ENCODE data around the gene C1QTNF1. TPM values are rescaled to one million over a fixed set of nuclear protein-coding genes. Genes with fewer than 3 reads are reported as not detected.

Gene C1QTNF1
- total and polyA plus RNA-seq, 9 of the 15 experiments (the other 6 are each of a cell fraction or from before 2014, with no cell fraction given) = 0.09 TPM; not detected in 8

- FAIRE-seq (no peak), ATAC-seq (no peak), DNase-seq (ENCODE audit: extremely low read depth in 1 of 4, low spot score in 3 of 4) (no peak)
- BruUV-seq (replicated peaks) = no TSS peak
- 97% methylated on average over 27 of the region's 34 CpGs for WGBS (ENCODE audit: insufficient coverage, low coverage, missing lambda C conversion rate)
- Histone ChIP-seq H3K27me3 (ENCODE audit: control insufficient read depth in 2 of 2, insufficient read depth in 2 of 2, low read length in 2 of 2) (no peaks in the 10 kb centered on the region), H3K4me1 (replicated peaks in 1 of 2; ENCODE audit: control insufficient read depth in 2 of 2, insufficient read depth in 2 of 2, low read length in 2 of 2) (peaks cover 4 to 30% of the 10 kb centered on the region in 2 experiments; a peak in 4 of 5 replicates), H4K20me1 (replicated peaks; ENCODE audit: control insufficient read depth, insufficient read depth, low read length) (0 out of 2 replicates have a peak, but pooled peaks cover 5% of the 10 kb centered on the region), H3K79me2 (ENCODE audit: control insufficient read depth, insufficient read depth, low read length) (no peaks in the 10 kb centered on the region), H3K4me3 (no peak overlapping the region), H2AFZ (ENCODE audit: low read depth, low read length) (no peak overlapping the region), H3K9me1 (ENCODE audit: control insufficient read depth, insufficient read depth, low read length) (peaks cover 3% of the 10 kb centered on the region), H3K4me2 (ENCODE audit: insufficient read depth, low read length) (no peak overlapping the region), H3K9me3 (replicated peaks; ENCODE audit: control insufficient read depth, insufficient read depth, low read depth, low read length) (no peaks in the 10 kb centered on the region), H3K27ac (ENCODE audit: extremely low read depth, low read depth, low read length) (no peak overlapping the region), H3K36me3 (ENCODE audit: control insufficient read depth, insufficient read depth, low read length) (peaks cover 90% of the 10 kb centered on the region; the same call in 2 of the 3 replicates), H3K9ac (ENCODE audit: insufficient read depth in 1 of 2, low read depth in 2 of 2, low read length in 2 of 2) (no peak overlapping the region)
- in situ Hi-C loops (cut with MboI) = no loop called here
- TF ChIP-seq FOXJ2 (tag; IDR thresholded peaks at IDR 0.05) (no peak), HMGN3 (IDR thresholded peaks at IDR 0.05; ENCODE audit: borderline replicate concordance, extremely low read depth, insufficient read length, low read depth, low read length) (peak; percentile 16), POLR2G (IDR thresholded peaks at IDR 0.05; ENCODE audit: low read depth, low read length) (peak; percentile 51), ZNF197 (CRISPR knock-in tag; IDR thresholded peaks at IDR 0.05; ENCODE audit: low read depth) (no peak), CREB5 (CRISPR knock-in tag; IDR thresholded peaks at IDR 0.05) (no peak)
- intact Hi-C loops (cut with micrococcal nuclease) = no loop called here
- CTCF ChIA-PET (ENCODE audit: low intra/inter-chr PET ratio) = no interaction called here
- POLR2A ChIA-PET = interaction anchor here (0.8 to 1.5 kb wide), 2 partner anchors 11 to 15 kb away, joined by 3 to 8 read pairs; no protein-coding TSS in a partner anchor
Measured at GRCh38 chr17:78995022-78995760, 28.8 kb upstream of the C1QTNF1 start.

Data from K562 (cell line).